CD4-positive, alpha-beta T cell treated with Interleukin-2 at 100 ng/mL for 4 hours (primary cell): ENCODE results near the gene RCAN2.
"Not testable (repeated sequence)": the region's sequence is repeated elsewhere in the genome, so short reads cannot be mapped to it uniquely, and the experiment has no call there.

ENCODE experiments used
- DNase-seq: peaks from one replicate; pipeline ENCODE4 v3.0.0-alpha.2; 2020; ENCODE audit warnings: low spot score

Gene RCAN2

DNA sequence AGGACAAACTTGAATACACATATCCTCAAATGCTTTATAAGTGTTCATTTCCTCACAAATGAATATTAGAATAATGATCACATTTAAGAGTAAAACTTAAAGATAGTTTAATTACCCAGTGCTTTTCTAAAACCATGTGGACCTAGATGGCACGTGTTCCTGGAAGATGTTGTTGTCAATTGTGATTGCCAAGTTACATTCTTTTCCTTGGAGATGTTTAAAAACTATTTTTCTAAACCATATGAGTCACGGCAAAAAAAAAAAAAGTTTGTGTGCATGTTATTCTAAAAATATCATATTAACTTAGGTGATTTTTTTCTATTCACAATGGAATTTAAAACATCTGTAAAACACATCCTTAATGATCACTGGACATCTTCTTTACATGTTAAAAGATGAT is 51.1 kb downstream of the RCAN2 start:
- DNase-seq: no peak

DNA sequence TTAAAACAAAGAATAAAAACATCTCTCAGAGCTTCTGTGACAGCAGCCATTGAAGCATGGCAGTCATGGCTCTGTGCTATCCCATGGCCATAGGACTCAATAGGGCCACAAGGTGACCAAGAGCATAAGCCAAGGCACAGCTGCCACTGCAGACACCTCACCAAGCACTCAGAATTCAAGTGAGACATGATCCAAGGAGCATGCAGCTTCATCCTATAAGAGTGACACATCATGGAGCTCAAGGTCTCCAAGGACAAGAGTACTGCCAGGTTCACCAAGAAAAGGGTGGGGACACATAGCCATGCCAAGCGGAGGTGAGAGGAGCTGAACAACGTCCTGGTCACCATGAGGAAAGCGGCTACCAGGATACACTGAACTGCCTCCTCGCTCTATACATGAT is 53.0 kb downstream of the RCAN2 start:
- no peak for DNase-seq

DNA sequence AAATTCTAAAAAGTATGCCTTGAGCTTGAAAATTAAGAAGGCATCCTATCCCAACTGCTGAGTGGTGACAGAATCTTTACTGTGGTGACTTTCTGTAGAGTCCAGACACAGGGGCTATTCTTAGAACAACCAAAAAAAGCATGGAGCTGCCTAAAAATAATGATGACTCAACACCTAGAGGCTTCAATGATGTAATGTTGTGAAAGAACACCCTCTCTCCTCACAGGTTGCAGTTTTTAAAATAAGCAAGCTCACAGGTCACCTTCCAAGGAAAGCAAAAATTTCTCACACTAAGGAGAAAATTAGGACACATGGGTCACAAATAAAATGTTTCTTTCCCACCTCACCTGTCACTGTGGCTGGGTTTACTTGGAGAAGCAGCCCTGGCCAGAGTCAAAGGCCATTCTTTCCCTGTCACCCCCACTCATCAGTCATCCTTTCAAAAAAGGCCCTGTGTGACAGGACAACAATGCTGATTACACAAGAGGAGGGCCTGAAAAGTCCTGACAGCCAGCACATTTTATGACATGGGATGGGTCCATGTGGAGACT is 53.5 kb downstream of the RCAN2 start:
- no peak for DNase-seq

GRCh38 chr6:46422619-46423018 is 68.6 kb downstream of the RCAN2 start:
- no peak for DNase-seq

DNA sequence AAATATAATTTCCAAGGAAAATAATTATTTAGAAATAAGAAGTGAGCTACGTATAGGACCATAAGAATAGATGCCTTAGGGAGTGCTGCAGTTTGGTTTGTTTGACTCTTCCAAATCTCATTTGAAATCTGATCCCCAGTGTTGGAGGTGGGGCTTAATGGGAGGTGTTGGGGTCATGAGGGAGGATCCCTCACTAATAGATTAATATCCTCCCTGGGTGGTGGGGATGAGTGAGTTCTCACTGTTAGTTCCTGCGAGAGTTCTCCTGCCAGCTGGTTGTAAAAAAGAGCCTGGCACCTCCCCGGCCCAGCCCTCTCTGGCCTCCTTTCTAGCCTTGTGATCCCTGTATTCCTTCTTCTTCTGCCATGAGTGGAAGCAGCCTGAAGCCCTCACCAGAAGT is 69.3 kb downstream of the RCAN2 start:
- DNase-seq: no peak

DNA sequence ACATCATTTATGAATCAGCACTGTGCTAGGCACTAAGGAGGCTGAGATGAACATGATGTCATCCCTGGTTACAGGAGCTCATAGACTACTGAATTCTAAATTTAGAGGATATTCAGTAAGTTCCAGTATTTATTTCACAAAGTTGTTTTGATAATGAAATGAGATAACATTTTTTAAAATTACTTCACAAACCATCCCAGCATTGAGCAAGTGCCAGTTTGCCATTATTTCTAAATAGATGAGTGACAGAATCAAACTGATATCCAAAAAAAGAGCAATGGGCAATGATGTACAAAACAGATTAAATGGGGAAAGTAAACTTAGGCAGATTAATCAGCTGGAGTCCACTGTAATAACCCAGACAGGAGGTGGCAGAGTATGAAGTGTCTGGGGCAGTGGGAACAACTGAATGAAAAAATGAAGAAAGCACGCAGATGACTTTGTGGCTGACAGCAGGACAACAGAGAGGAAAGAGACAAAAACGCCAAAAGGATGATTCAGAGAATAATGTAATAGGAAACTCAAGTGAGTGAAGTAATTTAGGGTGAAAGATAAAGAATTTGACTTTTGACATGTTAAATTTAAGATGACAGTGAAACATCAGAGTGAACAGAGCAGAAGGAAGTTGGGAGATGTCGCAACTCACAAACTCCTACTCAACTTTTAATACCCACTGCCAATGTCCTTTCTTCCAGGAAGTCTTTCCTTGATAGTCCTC is 70.2 kb downstream of the RCAN2 start:
- no peak for DNase-seq

- peak; percentile 15 for DNase-seq
Observed at GRCh38 chr6:46419576-46420002, 71.7 kb downstream of the RCAN2 start.

- DNase-seq: no peak
Observed at GRCh38 chr6:46414398-46414797, 76.9 kb downstream of the RCAN2 start.

DNA sequence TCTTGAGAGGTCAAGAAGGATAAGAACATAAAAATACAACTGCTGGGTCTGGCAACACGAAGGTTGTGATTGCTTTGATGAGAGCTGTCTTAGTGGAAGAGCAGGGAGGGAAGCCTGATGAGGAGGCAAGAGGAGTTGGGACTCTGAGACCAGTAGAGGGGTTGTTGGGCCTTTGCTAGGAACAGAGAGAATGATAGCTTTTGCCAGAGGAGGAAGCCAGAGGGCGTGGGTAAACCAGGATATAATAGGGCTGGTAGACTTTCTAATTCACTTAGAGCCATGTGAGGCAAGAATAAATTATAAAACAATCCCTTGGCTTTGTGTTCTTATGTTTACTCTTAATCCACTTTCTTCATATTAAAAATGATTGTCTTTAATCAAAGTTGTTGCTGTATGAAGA is 78.6 kb downstream of the RCAN2 start:
- DNase-seq: no peak

GRCh38 chr6:46411456-46412197 is 79.6 kb downstream of the RCAN2 start:
- no peak for DNase-seq

DNA sequence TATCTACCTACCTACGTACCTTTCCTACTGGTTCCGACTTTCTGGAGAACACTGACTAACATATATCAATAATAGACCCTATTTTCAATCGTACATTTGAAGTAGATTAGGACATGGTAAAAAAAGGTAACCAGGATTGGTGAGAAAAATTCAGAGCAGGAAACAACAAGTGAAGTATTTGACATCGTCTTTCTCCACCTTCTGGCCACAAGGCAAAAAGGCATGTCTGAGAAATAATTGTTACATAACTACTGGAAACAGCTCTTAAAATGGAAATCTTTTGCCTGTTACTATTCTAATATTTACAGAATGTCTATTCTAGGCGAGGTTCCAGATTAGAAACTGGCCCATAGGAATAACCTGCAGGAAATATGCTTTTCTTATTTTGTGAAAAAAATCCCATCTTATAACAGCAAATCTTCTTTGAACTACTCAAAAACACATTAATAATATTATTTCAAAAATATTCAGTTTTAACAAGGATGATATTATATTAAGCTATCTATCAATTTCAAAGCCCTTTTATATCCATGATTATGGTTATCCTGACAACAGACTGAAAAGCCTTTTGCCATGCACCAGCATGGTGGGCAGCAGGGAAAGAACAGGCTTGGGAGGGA is 80.8 kb downstream of the RCAN2 start:
- peak; percentile 37 for DNase-seq

GRCh38 chr6:46407776-46408530 is 83.3 kb downstream of the RCAN2 start:
- no peak for DNase-seq

- DNase-seq: no peak
Observed at GRCh38 chr6:46407246-46407645, 84.0 kb downstream of the RCAN2 start.

- not testable (repeated sequence) for DNase-seq
Observed at GRCh38 chr6:46405620-46406180, 85.5 kb downstream of the RCAN2 start.

- no peak for DNase-seq
Observed at GRCh38 chr6:46400898-46401297, 90.4 kb downstream of the RCAN2 start.

DNA sequence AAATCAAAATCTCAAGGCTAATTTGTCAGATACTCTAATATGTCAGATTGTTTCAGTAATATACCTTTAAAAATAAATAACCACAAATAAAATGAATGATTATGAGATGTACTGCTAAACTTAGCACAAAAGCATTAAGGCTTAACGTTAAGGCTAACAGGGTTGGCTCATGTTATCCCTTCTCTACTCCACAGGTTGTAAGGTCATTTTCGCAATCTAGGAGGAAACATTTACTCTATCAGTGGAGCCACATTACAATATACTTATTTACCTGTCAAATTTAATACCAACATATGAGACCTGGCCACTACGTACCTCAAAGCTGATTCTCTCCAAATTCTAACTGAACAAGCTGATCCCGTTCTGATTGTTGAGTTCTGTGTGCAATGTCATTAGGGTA is 95.7 kb downstream of the RCAN2 start:
- no peak for DNase-seq

DNA sequence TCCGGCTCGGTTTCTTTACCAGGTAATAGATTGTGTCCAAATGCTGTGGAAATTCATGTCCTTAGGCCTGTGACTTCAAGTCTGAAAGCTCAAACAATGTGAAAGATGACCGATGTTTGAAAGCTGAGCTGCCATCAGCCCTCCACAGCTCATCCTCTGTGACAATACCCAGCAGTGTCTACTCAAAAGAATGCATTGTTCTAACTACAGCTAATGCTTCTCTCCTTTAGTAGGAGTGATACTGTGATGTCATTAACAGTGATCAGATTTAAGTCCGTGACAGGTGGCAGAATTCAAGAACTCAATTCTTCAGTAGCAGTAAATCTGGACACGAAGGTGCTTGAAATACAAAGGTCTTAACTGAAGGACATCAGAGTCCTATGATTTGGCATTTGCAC is 97.3 kb downstream of the RCAN2 start:
- no peak for DNase-seq

- DNase-seq: no peak
Observed at GRCh38 chr6:46393161-46393939, 97.9 kb downstream of the RCAN2 start.

DNA sequence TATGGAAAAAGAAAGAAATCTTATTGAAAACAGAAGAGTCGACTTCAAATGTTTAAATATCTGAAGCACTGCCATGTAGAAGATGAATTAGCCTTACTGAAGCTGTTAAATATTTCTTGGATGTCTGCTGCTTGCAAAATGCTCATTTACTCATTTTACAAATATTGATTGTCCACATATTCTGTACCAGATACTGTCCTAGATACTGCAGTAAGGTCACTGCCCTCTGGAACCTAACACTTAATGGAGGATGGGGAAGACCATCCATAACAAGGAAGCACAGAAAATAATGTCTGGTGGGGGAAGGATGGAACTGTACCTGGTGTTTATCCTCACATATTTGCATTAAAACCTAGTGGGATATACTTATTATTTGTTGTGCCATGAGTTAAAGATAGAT is 99.0 kb downstream of the RCAN2 start:
- no peak for DNase-seq

DNA sequence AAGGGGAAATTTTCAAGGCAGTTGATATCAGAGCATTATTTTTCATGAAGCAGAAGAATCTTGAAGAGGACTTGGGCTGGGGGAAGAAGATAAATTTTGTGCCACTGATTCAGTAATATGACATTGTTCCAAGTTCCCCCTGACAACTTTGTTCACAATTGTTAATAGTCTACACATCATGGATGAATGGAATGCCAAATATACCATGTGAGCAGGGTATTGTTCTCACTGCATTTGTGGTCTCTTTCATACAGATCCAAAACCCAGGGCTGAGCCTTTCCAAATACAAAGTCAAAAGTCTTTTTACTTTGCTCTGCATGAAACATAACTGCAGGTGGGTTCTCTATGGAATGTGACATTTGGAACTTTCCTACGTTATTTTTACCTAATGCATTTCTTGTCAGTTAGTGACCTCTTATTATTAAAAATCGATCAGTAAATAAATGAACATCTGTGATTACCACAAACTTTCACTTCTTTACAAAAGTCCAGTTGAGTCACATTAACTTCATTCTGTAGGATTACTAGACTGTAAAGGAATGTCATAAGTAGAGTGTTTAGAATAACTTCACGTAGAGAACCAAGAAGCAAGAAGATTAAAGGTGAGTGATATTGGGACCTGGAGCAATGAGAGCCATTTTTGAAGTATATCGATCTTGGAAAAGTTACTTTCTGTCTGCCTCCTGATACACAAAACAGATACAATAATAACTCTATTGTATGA is 100.9 kb downstream of the RCAN2 start:
- no peak for DNase-seq
